ENCODE measurements around the gene UBALD2.
"Not testable (repeated sequence)": the region's sequence is repeated elsewhere in the genome, so short reads cannot be mapped to it uniquely, and the experiment has no call there.

UBALD2 gene

DNA sequence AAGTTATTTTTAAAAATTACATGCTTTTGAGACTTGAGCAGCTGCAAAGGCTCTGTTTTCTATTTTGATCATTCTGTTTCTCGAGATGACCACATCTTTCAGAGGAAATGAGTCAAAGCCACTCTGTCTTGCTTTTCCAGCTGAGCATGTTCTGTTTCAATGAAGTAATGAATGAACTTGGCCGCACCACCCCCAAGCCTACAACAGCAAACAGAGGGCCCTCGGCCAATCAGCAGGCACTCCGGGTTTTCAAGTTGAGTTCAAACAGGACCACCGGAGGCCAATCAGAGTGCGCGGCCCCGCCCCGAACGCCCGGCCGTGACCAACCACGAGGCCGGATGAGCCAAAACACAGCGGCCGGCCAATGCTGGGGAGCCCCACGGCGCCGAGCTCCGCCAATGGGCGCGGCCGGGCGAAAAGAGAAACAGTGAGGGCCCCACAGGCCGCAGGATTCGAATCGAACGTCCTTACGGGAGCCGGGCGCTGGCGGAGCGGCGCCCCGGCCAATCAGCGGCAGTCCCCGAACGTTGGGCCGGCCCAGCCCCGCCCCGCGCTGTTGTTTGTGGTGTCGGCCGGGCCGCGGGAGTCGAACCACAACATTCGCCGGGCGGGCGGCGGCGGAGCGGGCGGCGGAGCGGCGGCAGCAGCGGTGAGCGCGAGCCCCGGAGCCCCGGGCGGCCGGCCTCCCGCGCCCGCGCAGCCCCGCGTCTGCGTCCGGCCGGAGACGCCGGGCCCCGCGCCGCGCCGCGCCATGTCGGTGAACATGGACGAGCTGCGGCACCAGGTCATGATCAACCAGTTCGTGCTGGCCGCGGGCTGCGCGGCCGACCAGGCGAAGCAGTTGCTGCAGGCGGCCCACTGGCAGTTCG, at the start of gene UBALD2:
TSS of gene UBALD2 (plus strand) at position 594 of the 869 bp plus-strand sequence. CDS start at position 752, 158 bp downstream.
- peak; percentile 100 for DNase-seq (ENCODE audit: low read depth)

DNA sequence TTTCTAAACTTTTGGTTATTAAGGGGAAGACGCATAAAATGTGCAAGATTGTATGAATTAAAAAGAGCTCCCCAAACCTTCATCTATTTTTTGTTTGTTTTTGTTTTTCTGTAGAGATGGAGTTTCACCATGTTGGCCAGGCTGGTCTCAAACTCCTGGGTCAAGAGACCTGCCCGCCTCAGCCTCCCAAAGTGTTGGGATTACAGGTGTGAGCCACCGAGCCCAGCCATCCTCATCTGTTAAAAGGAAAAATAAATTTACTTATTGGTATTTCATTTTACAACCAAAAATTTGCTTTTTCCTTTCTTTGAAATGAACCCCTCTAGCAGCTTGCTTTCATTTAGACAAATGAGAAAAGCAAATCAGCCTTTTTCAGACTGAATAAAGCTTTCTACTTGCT, 48.1 kb upstream of the UBALD2 start:
- DNase-seq (ENCODE audit: low read depth): no peak

DNA sequence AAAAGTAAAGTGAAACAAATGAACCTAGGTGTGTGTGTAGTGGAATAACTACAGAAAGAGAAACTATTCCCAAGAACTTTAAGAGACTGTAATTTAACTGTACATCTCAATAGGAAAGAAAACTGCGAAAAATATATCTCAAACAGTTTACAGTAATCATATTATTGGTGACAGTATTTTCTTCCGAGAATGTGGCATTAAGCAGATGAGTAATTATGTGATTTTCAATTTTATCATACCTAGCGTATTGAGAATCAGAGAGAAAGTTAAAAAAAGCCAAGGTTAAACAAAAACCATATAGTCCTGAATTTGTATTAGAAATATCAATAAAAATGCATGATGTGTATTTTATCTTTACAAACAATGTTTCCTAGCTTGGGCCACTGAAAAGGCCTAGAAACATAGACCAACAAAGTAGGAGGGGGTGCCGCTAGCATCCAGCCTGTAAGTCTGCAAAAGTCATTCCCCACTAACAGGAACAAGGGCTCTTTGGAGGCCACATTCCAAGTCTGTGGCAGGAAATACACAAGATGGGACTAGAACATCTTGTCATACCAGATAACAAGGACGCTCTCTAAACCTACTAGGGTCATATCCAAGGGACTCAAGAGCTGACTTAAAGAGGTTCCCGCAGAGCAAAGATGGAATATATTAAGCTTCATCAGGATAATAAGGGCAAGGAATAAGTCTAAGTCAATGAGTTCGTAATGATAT, 45.3 kb upstream of the UBALD2 start:
- no peak for DNase-seq (ENCODE audit: low read depth)

DNA sequence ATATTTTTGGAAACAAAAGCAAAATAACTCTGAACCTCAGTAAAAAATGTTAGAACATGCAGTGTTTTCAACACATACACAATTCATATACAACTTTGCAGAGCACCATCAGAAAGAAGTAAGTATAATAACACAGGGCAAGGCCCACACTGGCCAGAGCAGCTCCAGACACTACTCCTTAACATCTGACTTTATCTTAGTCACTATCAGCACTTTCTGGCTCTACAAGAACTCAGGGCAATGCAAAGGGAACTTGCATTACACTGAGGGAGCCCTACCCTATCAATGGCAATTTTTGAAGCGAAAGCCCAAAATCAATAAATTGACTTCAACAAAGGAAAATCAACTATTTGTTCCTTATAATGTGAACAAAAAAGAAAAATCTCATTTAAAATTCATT, 41.3 kb upstream of the UBALD2 start:
- DNase-seq (ENCODE audit: low read depth): no peak

DNA sequence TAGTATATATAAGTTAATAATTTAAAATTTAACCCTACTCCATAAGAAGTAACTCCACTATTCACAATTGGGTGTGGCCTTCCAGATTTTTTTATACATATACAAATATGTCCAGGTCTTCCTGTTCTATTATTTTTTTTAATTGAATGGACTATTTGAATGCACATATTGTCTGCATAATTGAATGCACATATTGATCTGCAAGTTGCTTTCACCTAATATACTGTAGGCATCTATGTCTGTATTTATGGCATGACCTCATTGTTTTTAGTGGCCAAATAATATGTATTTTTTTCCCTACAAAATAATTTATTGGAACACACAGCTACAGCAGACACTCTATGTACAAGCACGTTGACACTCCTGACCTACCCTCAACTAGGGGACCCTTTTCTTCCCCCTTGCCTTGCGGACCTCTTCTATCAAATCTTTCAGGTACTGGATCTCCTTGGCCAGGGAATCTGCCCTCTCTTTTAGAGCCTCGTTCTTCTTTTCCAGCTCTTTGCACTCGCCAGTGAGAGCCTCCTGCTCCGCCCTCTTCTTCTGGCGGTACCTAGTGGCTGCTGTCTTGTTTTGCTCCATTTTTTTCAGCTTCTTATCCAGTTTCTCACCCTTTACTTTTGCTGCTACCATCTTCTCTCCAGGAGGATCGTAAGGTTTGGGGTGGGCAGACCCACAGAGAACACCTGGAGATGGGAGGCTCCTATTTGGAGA, 39.6 kb upstream of the UBALD2 start:
- not testable (repeated sequence) for DNase-seq (ENCODE audit: low read depth)

DNA sequence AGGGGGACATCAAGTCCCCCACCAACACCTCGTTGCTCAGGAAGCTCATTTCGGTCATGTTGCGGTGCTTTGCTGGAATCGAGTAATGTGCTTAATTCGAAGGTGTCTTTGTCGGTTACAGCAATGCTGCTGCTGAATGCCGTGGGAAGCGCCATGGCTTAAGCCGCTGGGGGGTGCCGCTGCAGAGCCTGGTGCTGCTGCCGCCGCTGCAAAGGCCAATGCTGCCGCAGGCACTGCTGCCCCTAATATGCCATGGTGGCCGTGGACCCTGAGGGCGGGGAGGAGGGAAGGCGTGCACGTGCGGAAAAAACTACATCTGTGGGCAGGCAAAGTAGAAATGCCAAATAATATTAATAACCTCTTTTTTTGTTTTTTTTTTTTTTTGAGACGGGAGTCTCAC, 38.4 kb upstream of the UBALD2 start:
- not testable (repeated sequence) for DNase-seq (ENCODE audit: low read depth)

DNA sequence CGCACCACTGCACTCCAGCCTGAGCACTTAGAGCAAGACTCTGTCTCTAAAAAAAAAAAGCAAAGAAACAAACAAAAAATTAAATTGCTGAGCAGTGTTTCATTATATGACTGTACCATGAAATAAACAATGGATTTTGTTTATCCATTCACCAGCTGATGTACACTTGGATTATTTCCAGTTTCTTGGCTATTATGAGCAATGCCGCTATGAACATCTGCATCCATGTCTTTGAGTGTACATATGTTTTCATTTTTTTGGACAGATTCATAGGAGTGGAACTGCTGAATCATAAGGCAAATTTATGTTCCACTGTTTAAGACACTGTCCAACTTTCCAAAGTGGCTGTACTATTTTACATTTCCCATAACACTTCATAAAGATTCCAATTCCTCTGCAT, 32.8 kb upstream of the UBALD2 start:
- peak; percentile 85 for DNase-seq (ENCODE audit: low read depth)

DNA sequence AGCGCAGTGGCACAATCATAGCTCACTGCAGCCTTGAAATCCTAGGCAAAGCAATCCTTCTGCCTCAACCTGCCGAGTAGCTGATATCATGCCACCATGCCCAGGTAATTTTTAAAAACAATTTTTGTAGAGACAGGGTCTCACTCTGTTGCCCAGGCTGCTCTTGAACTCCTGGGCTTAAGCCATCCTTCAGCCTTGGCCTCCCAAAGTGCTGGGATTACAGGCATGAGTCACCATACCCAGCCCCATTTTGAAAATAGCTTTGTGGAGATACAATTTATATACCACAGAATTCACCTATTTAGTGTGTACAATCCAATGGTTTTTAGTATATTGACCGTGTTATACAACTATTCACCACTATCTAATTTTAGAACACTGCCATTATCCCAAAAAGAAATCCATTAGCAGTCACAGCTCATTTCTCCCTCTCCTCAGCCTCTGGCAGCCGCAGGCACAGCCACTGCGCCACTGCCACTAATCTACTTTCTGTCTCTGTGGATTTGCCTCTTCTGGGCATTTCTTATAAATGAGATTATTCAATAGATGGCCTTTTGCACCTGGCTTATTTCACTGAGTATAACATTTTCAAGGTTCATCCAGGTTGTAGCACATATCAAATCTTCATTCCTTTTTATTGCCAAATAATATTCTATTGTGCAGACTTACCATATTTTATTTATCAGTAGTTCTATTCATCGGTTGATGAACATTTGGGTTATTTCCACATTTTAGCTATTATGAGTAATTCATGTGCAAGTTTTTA, 31.4 kb upstream of the UBALD2 start:
- no peak for DNase-seq (ENCODE audit: low read depth)

DNA sequence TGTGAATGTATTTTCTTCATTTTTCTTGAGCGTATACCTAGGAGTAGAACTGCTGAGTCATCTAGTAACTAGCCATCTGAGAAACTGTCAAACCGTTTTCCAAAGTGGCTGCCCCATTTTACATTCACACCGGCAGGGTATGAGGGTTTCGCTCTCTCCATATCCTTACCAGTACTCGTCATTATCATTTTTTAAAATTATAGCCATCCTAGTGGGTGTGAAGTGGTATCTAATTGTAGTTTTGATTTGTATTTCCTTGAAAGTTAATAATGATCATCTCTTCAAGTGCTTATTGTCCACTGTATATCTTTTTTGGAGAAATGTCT, 30.8 kb upstream of the UBALD2 start:
- DNase-seq (ENCODE audit: low read depth): peak; percentile 27

DNA sequence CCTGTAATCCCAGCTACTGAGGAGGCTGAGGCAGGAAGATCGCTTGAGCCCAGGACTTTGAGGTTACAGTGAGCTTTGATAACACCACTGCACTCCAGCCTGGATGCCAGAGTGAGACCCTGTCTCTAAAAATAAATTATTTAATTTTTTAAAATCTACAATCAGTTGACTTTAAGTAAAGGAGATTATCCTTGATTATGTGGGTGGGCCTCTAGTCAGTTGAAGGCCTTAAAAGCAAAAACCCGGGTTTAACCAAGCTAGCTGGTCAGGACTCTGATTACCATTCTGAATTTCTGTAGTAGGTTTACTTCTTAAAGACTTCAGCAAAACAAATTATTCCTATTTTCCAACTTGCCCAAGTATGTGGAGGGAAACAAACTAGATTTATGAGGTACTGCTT, 29.3 kb upstream of the UBALD2 start:
- DNase-seq (ENCODE audit: low read depth): no peak

DNA sequence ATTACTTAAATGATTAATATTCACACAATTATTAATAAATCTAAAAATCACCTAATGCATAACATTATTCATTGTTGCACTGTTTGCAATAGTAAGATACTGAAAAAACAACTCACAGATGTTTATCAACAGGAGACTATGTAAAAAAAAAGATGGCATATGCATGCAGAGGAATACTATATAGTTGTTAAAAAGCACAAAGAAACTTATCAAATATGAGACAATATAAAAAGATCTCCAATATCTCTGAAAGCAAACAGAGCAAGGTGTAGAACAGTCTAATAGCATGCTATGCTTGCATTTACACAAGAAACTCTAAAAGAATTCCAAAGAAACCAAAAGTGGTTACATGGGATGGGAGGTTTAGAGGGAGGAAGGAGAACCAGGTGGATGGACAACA, 28.5 kb upstream of the UBALD2 start:
- no peak for DNase-seq (ENCODE audit: low read depth)

DNA sequence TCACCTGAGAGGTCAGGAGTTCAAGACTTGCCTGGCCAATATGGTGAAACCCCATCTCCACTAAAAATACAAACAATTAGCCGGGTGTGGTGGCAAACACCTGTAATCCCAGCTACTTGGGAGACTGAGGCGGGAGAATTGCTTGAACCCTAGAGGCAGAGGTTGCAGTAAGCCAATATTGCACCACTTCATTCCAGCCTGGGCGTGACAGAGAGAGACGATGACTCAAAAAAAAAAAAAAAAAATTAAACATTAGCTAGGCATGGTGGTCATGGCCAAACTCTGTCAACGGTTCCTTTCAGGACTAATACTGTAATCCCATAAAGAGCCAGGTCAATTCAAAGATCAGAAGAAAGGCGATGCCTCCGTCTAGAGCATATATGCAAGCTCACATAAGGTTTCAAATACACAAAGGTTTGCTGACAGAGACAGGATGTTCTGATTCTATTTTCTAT, 27.3 kb upstream of the UBALD2 start:
- peak; percentile 20 for DNase-seq (ENCODE audit: low read depth)

DNA sequence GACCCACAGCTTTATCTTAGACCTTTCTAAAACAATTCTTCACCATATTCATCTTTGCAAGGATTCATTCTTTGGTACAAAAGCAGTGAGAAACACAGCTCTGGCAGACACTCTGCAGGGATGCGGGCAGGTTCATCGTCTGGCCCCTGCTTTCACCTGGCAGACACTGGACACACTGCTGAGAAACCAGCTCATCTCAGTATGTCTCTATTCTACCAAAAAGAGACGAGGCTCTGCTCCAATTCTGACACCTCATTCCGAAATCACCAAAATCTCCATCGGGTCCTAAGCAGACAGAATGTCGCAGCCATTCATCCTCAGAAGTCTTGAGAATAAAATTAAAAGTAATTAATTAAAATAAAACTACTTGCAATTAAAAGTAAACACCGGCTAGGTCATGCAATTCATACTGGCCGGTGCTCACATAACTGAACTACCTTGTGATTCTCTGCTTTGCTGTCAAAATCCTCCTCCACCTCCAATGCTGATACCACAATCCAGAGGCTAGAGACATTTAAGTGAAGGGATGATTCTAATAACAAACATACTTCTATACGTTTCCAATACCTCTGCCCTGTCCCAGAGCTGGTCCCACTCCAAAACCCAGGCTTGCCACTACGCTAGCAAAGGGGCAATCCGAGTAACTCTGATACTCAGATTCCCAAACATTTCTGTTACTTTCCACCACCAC, 26.2 kb upstream of the UBALD2 start:
- DNase-seq (ENCODE audit: low read depth): no peak

DNA sequence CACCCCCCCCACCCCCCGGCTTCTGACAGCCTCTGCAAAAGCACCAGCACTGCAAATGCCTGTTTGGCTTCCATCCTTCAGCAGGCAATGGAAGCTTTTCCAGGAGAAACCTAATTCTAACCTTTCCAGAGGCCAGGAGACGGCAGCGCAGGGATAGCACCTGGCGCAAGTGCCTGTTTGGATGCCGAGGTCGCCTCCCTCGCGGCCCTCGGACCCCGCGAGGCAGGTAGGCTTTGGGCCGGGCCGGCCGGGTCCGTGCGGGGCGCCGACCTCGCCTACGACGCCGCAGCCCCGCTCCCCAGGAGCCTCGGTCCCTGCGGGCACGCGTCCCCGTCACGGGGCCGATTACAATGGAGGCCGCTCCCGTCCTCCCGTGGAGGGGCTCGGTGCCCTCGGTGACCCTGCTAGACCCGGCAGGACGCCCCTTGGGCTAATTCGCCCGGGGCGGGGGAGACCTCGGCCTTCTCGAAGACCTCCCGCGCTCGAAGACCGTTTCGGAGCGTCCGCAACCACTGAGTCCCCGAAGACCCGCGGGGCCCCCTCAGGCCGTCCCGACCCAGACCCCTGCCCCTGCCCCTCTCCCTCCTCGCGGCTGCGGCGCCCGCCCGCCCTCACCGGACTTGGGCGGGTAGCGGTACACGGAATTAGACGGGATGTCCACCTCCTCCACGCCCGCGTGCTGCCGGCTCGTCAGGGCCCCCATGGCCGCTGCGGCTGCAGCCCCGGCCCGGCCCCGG, 25.4 kb upstream of the UBALD2 start:
- no peak for DNase-seq (ENCODE audit: low read depth)

DNA sequence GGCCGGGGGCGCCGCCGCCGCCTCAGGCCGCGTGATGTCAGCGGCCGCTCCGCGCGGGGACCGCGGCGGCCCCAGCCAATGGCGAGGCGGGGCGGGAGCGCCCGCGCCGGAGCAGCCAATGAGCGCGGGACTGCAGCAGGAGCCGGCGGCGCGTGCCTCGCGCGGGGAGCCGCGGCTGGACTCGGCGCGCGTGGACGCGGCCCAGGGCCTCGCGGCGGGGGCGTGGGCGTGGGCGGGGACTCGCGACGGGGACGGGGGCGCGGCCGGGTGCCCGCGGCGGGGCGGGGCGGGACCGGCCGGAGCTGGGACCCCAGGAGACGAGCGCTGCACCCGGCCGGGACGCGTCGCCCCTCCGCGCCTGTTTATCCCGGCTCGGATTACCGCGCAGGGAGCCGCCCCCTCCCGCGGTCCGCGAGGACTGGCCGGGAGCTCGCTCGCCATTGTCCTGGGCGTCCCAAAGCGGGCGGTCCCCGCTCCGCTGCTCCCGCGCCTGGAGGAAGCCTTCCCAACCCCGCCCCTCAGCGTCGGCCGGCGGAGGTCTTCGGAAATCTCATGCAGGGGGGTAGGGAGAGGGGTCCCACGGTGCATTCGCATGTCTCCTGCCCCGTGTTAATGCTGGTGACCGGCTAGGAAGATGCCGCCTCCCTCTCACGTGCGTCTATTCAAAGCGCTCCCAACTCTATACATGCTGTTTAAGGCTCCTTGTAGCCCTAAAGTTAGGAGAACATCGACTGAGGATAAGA, 24.5 kb upstream of the UBALD2 start, which contains the start of gene RNF157:
TSS of gene RNF157 (minus strand) at position 33 of the 743 bp plus-strand sequence. CDS start 253 bp downstream, outside the sequence.
- peak; percentile 32 for DNase-seq (ENCODE audit: low read depth)

DNA sequence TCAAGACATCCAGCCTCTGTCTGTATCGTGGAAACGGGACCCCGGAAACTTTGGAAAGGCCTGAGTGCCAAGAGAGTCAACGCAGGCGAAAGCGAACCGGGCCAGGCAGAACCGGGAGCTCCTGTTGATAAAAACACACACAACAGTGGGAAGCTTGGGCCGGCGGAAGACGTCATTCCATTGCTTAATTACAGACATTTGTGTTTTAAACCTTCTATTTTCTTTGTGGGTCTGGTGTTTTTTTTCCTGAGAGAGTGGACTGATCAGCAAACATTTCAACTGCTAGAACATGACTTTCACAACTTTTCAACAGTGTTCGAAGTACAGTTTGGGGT, 24.0 kb upstream of the UBALD2 start:
- DNase-seq (ENCODE audit: low read depth): peak; percentile 29

DNA sequence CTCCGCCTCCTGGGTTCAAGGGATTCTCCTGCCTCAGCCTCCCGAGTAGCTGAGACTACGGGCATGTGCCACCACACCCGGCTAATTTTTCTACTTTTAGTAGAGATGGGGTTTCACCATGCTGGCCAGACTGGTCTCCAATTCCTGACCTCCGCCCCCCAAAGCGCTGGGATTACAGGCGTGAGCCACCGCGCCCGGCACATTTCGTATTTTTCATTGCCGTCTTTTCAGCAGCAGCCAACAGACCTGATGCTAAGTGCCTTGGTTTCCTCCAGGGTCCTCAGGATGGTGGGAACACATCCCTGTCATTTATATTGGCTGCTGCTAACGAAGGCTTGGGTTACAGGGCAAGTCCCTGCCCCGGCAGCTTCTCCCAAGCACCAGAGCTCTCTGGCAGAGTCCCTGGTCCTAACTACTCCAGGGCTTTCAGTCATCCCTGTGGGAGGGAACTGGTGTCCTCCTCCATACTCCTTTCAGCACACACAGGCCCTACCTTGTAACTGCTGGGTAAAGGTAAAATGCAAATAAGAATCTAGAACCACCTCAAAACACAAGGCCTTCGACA, 23.4 kb upstream of the UBALD2 start:
- no peak for DNase-seq (ENCODE audit: low read depth)

DNA sequence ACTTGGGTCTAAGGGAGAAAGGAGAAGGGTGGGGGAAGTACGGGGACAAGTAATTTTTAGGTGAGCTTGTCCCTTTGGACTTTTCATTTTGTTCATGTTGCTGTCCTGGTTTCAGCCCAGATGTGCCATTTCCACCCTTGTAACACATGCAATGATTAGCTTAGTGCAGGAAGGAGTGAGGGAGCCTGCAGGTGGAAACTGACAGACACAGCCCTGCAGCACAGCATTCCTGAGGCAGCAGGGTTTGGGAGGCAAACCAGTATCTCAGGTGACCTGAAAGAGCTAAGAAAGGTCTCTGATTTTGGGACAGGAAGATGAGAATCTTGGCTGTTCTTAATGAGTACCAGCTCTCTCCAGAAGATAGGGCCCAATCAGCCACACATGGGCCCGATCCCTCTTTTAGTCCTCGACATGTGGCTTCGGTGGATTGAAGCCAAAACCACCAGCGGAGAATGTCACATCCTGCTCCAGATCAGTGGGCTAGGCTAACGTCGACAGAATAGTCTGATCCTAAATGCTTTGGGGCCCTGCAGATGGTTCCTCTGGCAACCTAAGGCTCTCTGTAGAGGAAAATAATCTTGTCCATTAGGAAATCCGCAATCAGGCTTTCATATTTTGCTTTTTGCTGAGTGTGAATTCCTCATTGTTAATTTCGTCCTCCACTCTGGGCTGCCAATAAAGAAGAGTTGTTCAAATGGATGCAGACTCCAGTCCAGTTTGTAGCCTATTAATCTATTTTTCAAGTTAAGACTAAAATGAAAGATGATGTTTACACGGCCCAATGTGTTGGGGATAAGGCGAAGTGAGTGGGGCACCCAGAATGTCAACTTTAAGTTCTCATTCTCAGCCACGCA, 21.1 kb upstream of the UBALD2 start:
- no peak for DNase-seq (ENCODE audit: low read depth)

DNA sequence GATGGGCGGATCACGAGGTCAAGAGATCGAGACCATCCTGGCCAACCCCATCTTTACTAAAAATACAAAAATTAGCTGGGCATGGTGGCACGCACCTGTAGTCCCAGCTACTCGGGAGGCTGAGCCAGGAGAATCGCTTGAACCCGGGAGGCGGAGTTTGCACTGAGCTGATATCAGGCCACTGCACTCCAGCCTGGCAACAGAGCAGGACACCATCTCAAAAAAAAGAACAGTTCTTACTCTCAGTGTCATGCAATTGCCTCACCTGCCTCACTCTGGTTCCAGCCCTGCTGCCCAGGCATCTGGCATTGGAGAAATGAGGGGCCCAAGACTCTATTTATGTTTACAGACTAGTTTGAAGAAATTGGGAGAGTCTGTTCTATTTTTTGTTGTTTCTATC, 20.4 kb upstream of the UBALD2 start:
- not testable (repeated sequence) for DNase-seq (ENCODE audit: low read depth)
